Fibroblast of lung (primary cell): ENCODE measurements around the gene ROPN1L.

Experiments
- EZH2 ChIP-seq: IDR thresholded peaks from 2 replicates; pipeline ENCODE4 v1.5.1; 2012; ENCODE audit warnings: low read length, control low read depth, mild to moderate bottlenecking; ENCODE audit errors: missing control alignments
- TF ChIP-seq, protein P1 (sequence below), 2 donors: IDR thresholded peaks in 1 of 2; conservative IDR thresholded peaks in 1 of 2; 1 replicate in 1 of 2; 2 replicates in 1 of 2; pipeline ENCODE4 v1.5.1; 2011 to 2012; ENCODE audit warnings: low read length in 2 of 2, control low read depth in 1 of 2, inconsistent platforms in 1 of 2, low read depth in 1 of 2, mild to moderate bottlenecking in 1 of 2

DNA sequence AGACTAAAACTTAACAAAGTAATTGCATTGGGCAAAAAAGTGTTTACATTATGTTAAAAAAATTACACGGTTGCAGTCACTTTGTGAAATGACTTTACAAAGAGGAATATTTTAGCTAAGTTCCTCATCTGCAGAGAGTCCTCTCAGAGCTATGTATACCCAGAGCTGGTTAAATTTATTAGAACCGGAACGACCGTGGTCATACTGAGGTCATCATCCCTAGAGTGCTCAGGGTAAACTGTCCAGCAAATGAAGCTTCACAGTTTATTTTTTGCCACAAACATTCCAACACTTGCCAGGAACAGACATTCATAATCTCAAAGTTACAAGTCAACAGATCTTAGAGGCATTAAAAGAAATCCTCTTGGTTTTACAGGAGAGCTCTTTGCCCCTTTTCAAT is 897 bp downstream of the ROPN1L start:
- TF ChIP-seq, protein P1, sequence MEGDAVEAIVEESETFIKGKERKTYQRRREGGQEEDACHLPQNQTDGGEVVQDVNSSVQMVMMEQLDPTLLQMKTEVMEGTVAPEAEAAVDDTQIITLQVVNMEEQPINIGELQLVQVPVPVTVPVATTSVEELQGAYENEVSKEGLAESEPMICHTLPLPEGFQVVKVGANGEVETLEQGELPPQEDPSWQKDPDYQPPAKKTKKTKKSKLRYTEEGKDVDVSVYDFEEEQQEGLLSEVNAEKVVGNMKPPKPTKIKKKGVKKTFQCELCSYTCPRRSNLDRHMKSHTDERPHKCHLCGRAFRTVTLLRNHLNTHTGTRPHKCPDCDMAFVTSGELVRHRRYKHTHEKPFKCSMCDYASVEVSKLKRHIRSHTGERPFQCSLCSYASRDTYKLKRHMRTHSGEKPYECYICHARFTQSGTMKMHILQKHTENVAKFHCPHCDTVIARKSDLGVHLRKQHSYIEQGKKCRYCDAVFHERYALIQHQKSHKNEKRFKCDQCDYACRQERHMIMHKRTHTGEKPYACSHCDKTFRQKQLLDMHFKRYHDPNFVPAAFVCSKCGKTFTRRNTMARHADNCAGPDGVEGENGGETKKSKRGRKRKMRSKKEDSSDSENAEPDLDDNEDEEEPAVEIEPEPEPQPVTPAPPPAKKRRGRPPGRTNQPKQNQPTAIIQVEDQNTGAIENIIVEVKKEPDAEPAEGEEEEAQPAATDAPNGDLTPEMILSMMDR (conservative IDR thresholded peaks at IDR 0.05 in 1 of 2, IDR thresholded peaks at IDR 0.05 in 1 of 2; ENCODE audit: low read depth in 1 of 2, low read length in 2 of 2): no peak
- TF ChIP-seq EZH2: no peak
